Caco-2 (cell line): ENCODE measurements around the gene TSHZ3. TPM values are rescaled to one million over a fixed set of nuclear protein-coding genes. Genes with fewer than 3 reads are reported as not detected.

Experiments
- BruUV-seq: library from RNA; stranded (reverse); fragments of 400-500 nt; replicated peaks from 2 replicates; lab custom pipeline; 2021; lab: Mats Ljungman, UMichigan
- CTCF ChIA-PET: fragments of 300-600 bp; sonication (Branson Sonifier 250); formaldehyde crosslinking; loops from one replicate; lab custom pipeline; 2022; ENCODE audit warnings: antibody characterized with exemption; lab: Charles Lee
- POLR2A ChIA-PET: fragments of 300-600 bp; sonication (Branson Sonifier 250); formaldehyde crosslinking; loops from one replicate; lab custom pipeline; 2022; ENCODE audit warnings: antibody characterized with exemption; lab: Charles Lee
- DNase-seq, 2 experiments: peaks; one replicate each; pipeline versions ENCODE4 v3.0.0 to v3.0.0-alpha.2; 2020 to 2022
- H3K27me3 ChIP-seq: replicated peaks from 2 replicates; pipeline ENCODE4 v1.6.0; 2011; ENCODE audit warnings: low read length; ENCODE audit not compliant: control insufficient read depth, insufficient read depth
- H3K36me3 ChIP-seq: 2 replicates; pipeline ENCODE4 v1.5.1; 2011; ENCODE audit warnings: low read length; ENCODE audit not compliant: control insufficient read depth, insufficient read depth
- H3K4me1 ChIP-seq: fragments of 250-450 bp; sonication (Bioruptor Pico); 2 replicates; pipeline ENCODE4 v1.5.1; 2020; ENCODE audit warnings: mild to moderate bottlenecking
- H3K4me3 ChIP-seq: 2 replicates; pipeline ENCODE4 v1.5.1; 2011; ENCODE audit warnings: low read depth, mild to moderate bottlenecking, control low read depth, low read length
- H3K9me3 ChIP-seq: fragments of 250-450 bp; sonication (Bioruptor Pico); 2 replicates; pipeline ENCODE4 v1.5.1; 2020; ENCODE audit warnings: mild to moderate bottlenecking, moderate library complexity
- H3K27ac Mint-ChIP-seq: one replicate; pipeline ENCODE4 v1.8.0; 2022; ENCODE audit warnings: mixed read lengths; ENCODE audit not compliant: unreplicated experiment
- H3K27me3 Mint-ChIP-seq: one replicate; pipeline ENCODE4 v1.8.0; 2022; ENCODE audit warnings: mixed read lengths; ENCODE audit not compliant: insufficient read depth, unreplicated experiment
- H3K36me3 Mint-ChIP-seq: one replicate; pipeline ENCODE4 v1.8.0; 2022; ENCODE audit warnings: mild to moderate bottlenecking, mixed read lengths; ENCODE audit not compliant: insufficient read depth, unreplicated experiment
- H3K4me1 Mint-ChIP-seq: one replicate; pipeline ENCODE4 v1.8.0; 2022; ENCODE audit warnings: low read depth, mixed read lengths; ENCODE audit not compliant: unreplicated experiment
- H3K4me3 Mint-ChIP-seq: one replicate; pipeline ENCODE4 v1.8.0; 2022; ENCODE audit warnings: mild to moderate bottlenecking, moderate library complexity, mixed read lengths; ENCODE audit not compliant: unreplicated experiment
- H3K9me3 Mint-ChIP-seq: one replicate; pipeline ENCODE4 v1.8.0; 2022; ENCODE audit warnings: mixed read lengths; ENCODE audit not compliant: unreplicated experiment
- intact Hi-C: fragments of 100-400 bp; cut with micrococcal nuclease; formaldehyde crosslinking; loops from one replicate; pipeline ENCODE4 v1.10.0; 2022; ENCODE audit not compliant: unreplicated experiment
- total RNA-seq: library from RNA; stranded (reverse); gene quantifications from 2 replicates; pipeline ENCODE4 v1.2.3, GENCODE V29; 2022
- TF ChIP-seq, protein P1 (sequence below), 2 experiments: fragments of 200-600 bp in 1 of 2; IDR thresholded peaks; 1 replicate in 1 of 2; 2 replicates in 1 of 2; pipeline versions ENCODE4 v1.5.1 to v1.8.0; 2011 to 2022; ENCODE audit warnings: antibody characterized with exemption in 1 of 2, control low read depth in 1 of 2, inconsistent platforms in 1 of 2, low read depth in 1 of 2, low read length in 1 of 2, mild to moderate bottlenecking in 1 of 2, moderate library complexity in 1 of 2; ENCODE audit not compliant: insufficient read depth in 1 of 2, severe bottlenecking in 1 of 2, unreplicated experiment in 1 of 2

The TSHZ3 gene
- total RNA-seq, 1 experiment from 2014 or later: not detected

GRCh38 chr19:31377736-31378135 is 28.5 kb upstream of the TSHZ3 start:
- TF ChIP-seq, protein P1, sequence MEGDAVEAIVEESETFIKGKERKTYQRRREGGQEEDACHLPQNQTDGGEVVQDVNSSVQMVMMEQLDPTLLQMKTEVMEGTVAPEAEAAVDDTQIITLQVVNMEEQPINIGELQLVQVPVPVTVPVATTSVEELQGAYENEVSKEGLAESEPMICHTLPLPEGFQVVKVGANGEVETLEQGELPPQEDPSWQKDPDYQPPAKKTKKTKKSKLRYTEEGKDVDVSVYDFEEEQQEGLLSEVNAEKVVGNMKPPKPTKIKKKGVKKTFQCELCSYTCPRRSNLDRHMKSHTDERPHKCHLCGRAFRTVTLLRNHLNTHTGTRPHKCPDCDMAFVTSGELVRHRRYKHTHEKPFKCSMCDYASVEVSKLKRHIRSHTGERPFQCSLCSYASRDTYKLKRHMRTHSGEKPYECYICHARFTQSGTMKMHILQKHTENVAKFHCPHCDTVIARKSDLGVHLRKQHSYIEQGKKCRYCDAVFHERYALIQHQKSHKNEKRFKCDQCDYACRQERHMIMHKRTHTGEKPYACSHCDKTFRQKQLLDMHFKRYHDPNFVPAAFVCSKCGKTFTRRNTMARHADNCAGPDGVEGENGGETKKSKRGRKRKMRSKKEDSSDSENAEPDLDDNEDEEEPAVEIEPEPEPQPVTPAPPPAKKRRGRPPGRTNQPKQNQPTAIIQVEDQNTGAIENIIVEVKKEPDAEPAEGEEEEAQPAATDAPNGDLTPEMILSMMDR (IDR thresholded peaks at IDR 0.05; ENCODE audit: insufficient read depth in 1 of 2, low read depth in 1 of 2, low read length in 1 of 2, severe bottlenecking in 1 of 2, unreplicated experiment in 1 of 2): no peak
- Histone ChIP-seq H3K27me3 (no peaks in the 10 kb centered on the region), H3K4me3 (no peak overlapping the region), H3K4me1 (no peaks in the 10 kb centered on the region), H3K36me3 (no peaks in the 10 kb centered on the region), H3K9me3 (no peaks in the 10 kb centered on the region)
- H3K9me3 Mint-ChIP-seq: no peaks in the 10 kb centered on the region
- no peak overlapping the region for H3K27ac Mint-ChIP-seq
- no TSS peak for BruUV-seq
- ChIA-PET POLR2A (no interaction called here), CTCF (no interaction called here)
- no peaks in the 10 kb centered on the region for H3K4me1 Mint-ChIP-seq
- no peak overlapping the region for H3K4me3 Mint-ChIP-seq
- no peaks in the 10 kb centered on the region for H3K27me3 Mint-ChIP-seq
- no peak for DNase-seq
- intact Hi-C loops: no loop called here
- no peaks in the 10 kb centered on the region for H3K36me3 Mint-ChIP-seq

- Mint-ChIP-seq H3K36me3 (no peaks in the 10 kb centered on the region), H3K9me3 (no peaks in the 10 kb centered on the region), H3K27ac (no peak overlapping the region), H3K4me3 (no peak overlapping the region), H3K27me3 (peaks cover 9% of the 10 kb centered on the region), H3K4me1 (no peaks in the 10 kb centered on the region)
- no peaks in the 10 kb centered on the region for H3K36me3 ChIP-seq
- no peak for DNase-seq
- H3K4me3 ChIP-seq: no peak overlapping the region
- TF ChIP-seq, protein P1 (IDR thresholded peaks at IDR 0.05; ENCODE audit: insufficient read depth in 1 of 2, low read depth in 1 of 2, low read length in 1 of 2, severe bottlenecking in 1 of 2, unreplicated experiment in 1 of 2): no peak
- intact Hi-C loops: no loop called here
- ChIA-PET POLR2A (no interaction called here), CTCF (no interaction called here)
- H3K27me3 ChIP-seq: no peaks in the 10 kb centered on the region
- H3K4me1 ChIP-seq: no peaks in the 10 kb centered on the region
- BruUV-seq: no TSS peak
- H3K9me3 ChIP-seq: no peaks in the 10 kb centered on the region
Observed at GRCh38 chr19:31372246-31372781, 23.1 kb upstream of the TSHZ3 start.

GRCh38 chr19:31370216-31370615 is 21.0 kb upstream of the TSHZ3 start:
- no TSS peak for BruUV-seq
- POLR2A ChIA-PET: no interaction called here
- no peaks in the 10 kb centered on the region for H3K9me3 Mint-ChIP-seq

More at GRCh38 chr19:31370216-31370615, 21.0 kb upstream of the TSHZ3 start:
- H3K27me3 ChIP-seq: no peaks in the 10 kb centered on the region
- no peaks in the 10 kb centered on the region for H3K36me3 Mint-ChIP-seq
- peaks cover 13% of the 10 kb centered on the region for H3K27me3 Mint-ChIP-seq
- H3K4me1 Mint-ChIP-seq: no peaks in the 10 kb centered on the region
- CTCF ChIA-PET: no interaction called here
- no peaks in the 10 kb centered on the region for H3K36me3 ChIP-seq
- H3K4me3 ChIP-seq: no peak overlapping the region
- H3K4me1 ChIP-seq: no peaks in the 10 kb centered on the region
- no peak overlapping the region for H3K27ac Mint-ChIP-seq
- TF ChIP-seq, protein P1 (IDR thresholded peaks at IDR 0.05; ENCODE audit: insufficient read depth in 1 of 2, low read depth in 1 of 2, low read length in 1 of 2, severe bottlenecking in 1 of 2, unreplicated experiment in 1 of 2): no peak
- H3K9me3 ChIP-seq: no peaks in the 10 kb centered on the region
- DNase-seq: no peak
- no peak overlapping the region for H3K4me3 Mint-ChIP-seq
- intact Hi-C loops: no loop called here
